Esophagus (tissue), 2 donors: ENCODE data around the gene ATG5. TPM values are rescaled to one million over a fixed set of nuclear protein-coding genes. Genes with fewer than 3 reads are reported as not detected.
"Not testable (repeated sequence)": the region's sequence is repeated elsewhere in the genome, so short reads cannot be mapped to it uniquely, and the experiment has no call there.

Source experiments
- H3K27ac ChIP-seq, 2 donors: one replicate each; pipeline ENCODE4 v1.5.1; 2013; ENCODE audit warnings: low read depth in 2 of 2, mild to moderate bottlenecking in 2 of 2, inconsistent platforms in 1 of 2, low read length in 1 of 2, moderate library complexity in 1 of 2
- H3K27me3 ChIP-seq, 2 donors: one replicate each; pipeline ENCODE4 v1.6.1; 2013; ENCODE audit warnings: low read length in 2 of 2, control low read depth in 1 of 2, mild to moderate bottlenecking in 1 of 2; ENCODE audit not compliant: insufficient read depth in 2 of 2, control insufficient read depth in 1 of 2
- H3K36me3 ChIP-seq, 2 donors: one replicate each; pipeline ENCODE4 v1.6.1; 2013; ENCODE audit warnings: low read length in 1 of 2; ENCODE audit not compliant: control insufficient read depth in 2 of 2, insufficient read depth in 2 of 2
- H3K4me1 ChIP-seq, 2 donors: one replicate each; pipeline ENCODE4 v1.6.1; 2013; ENCODE audit warnings: low read length in 1 of 2; ENCODE audit not compliant: control insufficient read depth in 2 of 2, insufficient read depth in 2 of 2
- H3K4me3 ChIP-seq, 2 donors: one replicate each; pipeline ENCODE4 v1.5.1; 2013; ENCODE audit warnings: low read length in 2 of 2, mild to moderate bottlenecking in 2 of 2, low read depth in 1 of 2, moderate library complexity in 1 of 2
- H3K9me3 ChIP-seq, 2 donors: one replicate each; pipeline ENCODE4 v1.6.1; 2013; ENCODE audit warnings: mild to moderate bottlenecking in 2 of 2, low read depth in 1 of 2, low read length in 1 of 2, moderate library complexity in 1 of 2; ENCODE audit not compliant: control insufficient read depth in 2 of 2, insufficient read depth in 1 of 2
- WGBS, 2 donors: extraction: QIAGEN DNeasy Blood & Tissue Kit; methylation state at CpG; one replicate each; pipeline ENCODE4 v1.1.7; 2013; 5-methylcytosine and 5-hydroxymethylcytosine counted together
- polyA plus RNA-seq, 2 donors: library from polyadenylated mRNA; stranded (reverse); fragments of 200-250 nt; gene quantifications; one replicate each; pipeline ENCODE4 v1.2.3, GENCODE V29; 2013
- donor health status: healthy with polysubstance abuse.
- donor health status: Bipolar disorder and iron deficiency.

The ATG5 gene
- polyA plus RNA-seq, 2 donors, result 9.1 to 12.5 TPM

DNA sequence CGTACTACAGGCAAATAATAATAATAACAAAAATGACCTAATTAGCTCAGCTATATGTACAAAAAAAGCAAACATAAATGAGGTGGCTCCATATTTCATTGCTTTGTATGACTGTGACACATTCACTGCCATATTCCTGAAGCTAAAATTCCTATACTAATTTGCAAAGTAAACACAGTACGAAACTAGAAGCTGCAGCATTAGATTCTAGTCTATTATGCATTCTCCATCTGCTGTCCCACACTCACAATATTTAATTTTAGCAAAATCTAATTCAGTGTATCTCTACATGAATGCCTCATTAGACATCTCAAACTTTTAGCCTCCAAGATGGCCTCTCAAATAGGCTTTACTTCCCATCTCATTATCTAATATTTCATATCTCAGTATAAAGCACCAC lies 55.1 kb downstream of the ATG5 start:
- no peaks in the 10 kb centered on the region for H3K36me3 ChIP-seq
- 82 to 86% methylated on average over 2 of the region's 2 CpGs for WGBS, 2 donors
- H3K27me3 ChIP-seq, result no peaks in the 10 kb centered on the region
- H3K4me3 ChIP-seq, result no peak overlapping the region
- H3K27ac ChIP-seq, result no peak overlapping the region
- H3K9me3 ChIP-seq, result no peaks in the 10 kb centered on the region
- no peaks in the 10 kb centered on the region for H3K4me1 ChIP-seq

DNA sequence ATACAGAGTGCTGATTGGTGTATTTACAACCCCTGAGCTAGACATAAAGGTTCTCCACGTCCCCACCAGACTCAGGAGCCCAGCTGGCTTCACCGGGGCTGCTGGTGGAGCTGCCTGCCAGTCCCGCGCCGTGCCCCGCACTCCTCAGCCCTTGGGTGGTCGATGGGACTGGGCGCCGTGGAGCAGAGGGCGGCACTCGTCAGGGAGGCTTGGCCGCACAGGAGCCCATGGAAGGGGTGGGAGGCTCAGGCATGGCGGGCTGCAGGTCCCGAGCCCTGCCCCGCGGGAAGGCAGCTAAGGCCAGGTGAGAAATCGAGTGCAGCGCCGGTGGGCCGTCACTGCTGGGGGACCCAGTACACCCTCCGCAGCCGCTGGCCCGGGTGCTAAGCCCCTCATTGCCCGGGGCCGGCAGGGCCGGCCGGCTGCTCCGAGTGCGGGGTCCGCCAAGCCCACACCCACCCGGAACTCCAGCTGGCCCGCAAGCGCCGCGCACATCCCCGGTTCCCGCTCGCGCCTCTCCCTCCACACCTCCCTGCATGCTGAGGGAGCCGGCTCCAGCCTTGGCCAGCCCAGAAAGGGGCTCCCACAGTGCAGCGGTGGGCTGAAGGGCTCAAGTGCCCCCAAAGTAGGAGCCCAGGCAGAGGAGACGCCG lies 56.2 kb downstream of the ATG5 start:
- H3K27ac ChIP-seq, H3K36me3 ChIP-seq, H3K4me3 ChIP-seq, H3K4me1 ChIP-seq, H3K27me3 ChIP-seq, H3K9me3 ChIP-seq: not testable (repeated sequence)
- WGBS, 2 donors, result 95 to 98% methylated on average over 21 to 43 of the region's 43 CpGs

DNA sequence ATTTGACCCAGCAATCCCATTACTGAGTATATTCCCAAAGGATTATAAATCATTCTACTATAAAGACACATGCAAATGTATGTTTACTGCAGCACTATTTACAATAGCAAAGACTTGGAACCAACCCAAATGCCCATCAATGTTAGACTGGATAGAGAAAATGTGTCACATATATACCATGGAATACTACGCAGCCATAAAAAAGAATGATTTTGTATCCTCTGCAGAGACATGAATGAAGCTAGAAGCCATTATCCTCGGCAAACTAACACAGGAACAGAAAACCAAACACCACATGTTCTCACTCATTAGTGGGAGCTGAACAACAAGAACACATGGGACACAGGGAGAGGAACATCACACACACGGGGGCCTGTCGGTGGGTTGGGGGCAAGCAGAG lies 57.1 kb downstream of the ATG5 start:
- H3K4me1 ChIP-seq, H3K27ac ChIP-seq, H3K36me3 ChIP-seq, H3K27me3 ChIP-seq, H3K4me3 ChIP-seq, H3K9me3 ChIP-seq: not testable (repeated sequence)
- WGBS, 2 donors, result 97 to 99% methylated on average over 4 of the region's 4 CpGs

DNA sequence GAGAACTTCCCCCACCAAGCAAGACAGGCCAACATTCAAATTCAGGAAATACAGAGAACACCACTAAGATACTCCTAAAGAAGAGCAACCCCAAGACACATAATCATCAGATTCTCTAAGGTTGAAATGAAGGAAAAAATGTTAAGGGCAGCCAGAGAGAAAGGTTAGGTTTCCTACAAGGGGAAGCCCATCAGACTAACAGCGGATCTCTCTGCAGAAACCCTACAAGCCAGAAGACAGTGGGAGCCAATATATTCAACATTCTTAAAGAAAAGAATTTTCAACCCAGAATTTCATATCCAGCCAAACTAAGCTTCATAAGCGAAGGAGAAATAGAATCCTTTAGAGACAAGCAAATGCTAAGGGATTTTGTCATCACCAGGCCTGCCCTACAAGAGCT lies 61.1 kb downstream of the ATG5 start:
- H3K27me3 ChIP-seq, H3K4me1 ChIP-seq, H3K36me3 ChIP-seq, H3K9me3 ChIP-seq, H3K4me3 ChIP-seq, H3K27ac ChIP-seq: not testable (repeated sequence)
- 82 to 93% methylated on average over 2 of the region's 2 CpGs for WGBS, 2 donors

DNA sequence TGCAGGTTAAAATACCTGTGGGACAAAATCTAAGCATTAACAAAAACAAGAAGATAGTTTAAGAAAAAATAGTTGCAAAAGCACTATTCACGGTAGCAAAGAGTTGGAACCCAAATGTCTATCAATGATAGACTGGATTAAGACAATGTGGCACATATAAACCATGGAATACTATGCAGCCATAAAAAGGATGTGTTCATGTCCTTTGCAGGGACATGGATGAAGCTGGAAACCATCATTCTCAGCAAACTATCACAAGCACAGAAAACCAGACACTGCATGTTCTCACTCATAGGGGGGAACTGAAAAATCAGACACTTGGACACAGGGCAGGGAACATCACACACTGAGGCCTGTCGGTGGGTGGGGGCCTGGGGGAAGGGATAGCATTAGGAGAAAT lies 65.8 kb downstream of the ATG5 start:
- H3K27me3 ChIP-seq, H3K27ac ChIP-seq, H3K4me1 ChIP-seq, H3K4me3 ChIP-seq, H3K36me3 ChIP-seq, H3K9me3 ChIP-seq: not testable (repeated sequence)
- WGBS, 2 donors, result 95 to 99% methylated on average over 2 of the region's 2 CpGs

DNA sequence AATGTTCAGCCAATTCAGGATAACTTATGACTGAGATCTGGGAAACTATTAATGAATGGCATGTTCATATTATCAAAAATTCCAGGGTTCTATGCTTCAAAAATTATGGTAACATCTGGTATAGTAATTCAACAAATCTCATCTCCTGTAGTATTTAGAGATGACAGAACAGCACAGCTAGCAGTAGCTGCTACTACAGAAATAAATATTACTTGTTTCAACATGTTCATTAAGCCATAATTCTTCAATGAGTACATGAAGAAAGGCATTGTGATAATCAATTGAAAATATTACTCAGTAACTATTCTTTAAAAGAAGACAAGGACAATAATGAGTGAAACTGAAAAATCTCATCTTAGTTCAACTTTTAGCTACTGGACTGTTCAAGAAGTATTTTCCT lies 66.8 kb downstream of the ATG5 start:
- no peaks in the 10 kb centered on the region for H3K36me3 ChIP-seq
- no peaks in the 10 kb centered on the region for H3K9me3 ChIP-seq
- H3K27me3 ChIP-seq, result no peaks in the 10 kb centered on the region
- peaks cover 0 to 10% of the 10 kb centered on the region in 2 donors for H3K4me1 ChIP-seq
- H3K27ac ChIP-seq, result no peak overlapping the region
- H3K4me3 ChIP-seq, result no peak overlapping the region

DNA sequence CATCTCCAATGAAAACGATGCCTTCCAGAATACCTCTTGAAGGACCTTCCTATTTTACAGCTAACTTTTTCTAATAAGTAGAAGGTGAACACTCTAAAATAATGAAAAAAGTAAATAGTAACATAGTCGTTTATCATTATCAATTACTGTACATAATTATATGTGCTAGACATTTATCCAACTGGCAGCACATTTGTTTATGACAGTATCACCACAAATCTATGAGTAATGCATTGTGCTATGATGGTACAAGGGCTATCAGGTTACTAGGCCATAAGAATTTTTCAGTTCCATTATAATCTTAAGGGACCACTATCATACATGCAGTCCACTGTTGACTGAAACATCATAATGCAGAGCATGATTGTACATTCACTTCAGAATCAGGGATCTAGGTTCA lies 68.4 kb downstream of the ATG5 start:
- 76 to 79% methylated on average over 2 of the region's 2 CpGs for WGBS, 2 donors

DNA sequence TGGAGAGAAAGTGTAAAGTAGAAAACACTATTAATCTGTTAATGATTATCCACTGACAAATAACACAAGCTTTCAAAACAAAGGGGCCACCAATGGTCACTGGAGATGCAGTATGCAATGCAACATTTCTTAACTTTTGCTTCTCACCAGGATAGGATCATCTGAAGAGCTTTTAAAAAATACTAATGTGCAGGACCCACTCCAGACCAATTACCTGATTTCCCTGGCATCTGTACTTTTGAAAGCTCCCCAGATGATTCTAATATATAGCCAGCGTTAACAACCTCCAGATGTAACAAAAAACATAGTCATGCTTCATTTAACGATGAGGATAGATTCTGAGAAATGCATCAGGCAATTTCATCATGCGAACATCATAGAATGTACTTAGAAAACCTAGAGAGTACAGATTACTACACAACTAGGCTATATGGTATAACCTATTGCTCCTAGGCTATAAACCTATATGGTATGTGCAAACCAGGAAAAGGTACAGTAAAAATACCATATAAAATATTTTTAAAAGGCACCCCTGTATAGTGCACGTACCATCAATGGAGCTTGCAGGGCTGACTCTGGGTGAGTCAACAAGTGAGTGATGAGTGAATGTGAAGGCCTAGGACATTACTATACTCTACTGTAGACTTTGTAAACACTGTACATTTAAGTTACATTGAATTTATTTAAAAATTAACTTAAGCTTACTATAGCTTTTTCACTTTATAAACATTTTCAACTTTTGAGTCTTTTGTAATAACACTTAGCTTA lies 69.2 kb downstream of the ATG5 start:
- H3K36me3 ChIP-seq, result no peaks in the 10 kb centered on the region
- no peak overlapping the region for H3K27ac ChIP-seq
- H3K4me1 ChIP-seq, result no peaks in the 10 kb centered on the region
- WGBS, 2 donors, result 91 to 93% methylated on average over 4 of the region's 4 CpGs
- H3K27me3 ChIP-seq, result no peaks in the 10 kb centered on the region
- H3K4me3 ChIP-seq, result no peak overlapping the region
- no peaks in the 10 kb centered on the region for H3K9me3 ChIP-seq

More for the DNA sequence above, 68.4 kb downstream of the ATG5 start:
- no peaks in the 10 kb centered on the region for H3K36me3 ChIP-seq
- H3K4me3 ChIP-seq, result no peak overlapping the region
- H3K9me3 ChIP-seq, result no peaks in the 10 kb centered on the region
- H3K27ac ChIP-seq, result no peak overlapping the region
- H3K4me1 ChIP-seq, result peaks cover 0 to 2% of the 10 kb centered on the region in 2 donors
- H3K27me3 ChIP-seq, result no peaks in the 10 kb centered on the region

DNA sequence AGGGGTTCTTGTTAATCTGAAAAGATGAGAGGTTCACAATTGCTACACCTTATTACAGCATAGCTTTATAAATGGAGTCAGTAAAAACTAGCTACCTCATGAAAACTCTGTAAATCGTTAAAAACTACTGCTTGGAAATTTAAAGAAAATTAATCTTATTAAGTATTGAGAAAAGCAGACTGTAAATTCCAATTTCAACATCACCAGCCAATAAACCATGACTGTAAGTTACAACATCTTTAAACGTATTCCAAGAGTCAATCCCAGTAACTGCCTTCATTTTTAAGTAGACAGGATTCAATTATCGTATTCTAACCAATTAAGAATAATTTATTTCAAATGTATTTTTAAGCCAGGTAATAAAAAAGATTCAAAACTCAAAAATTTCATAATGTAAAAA lies 70.3 kb downstream of the ATG5 start:
- H3K27me3 ChIP-seq, result no peaks in the 10 kb centered on the region
- H3K4me1 ChIP-seq, result no peaks in the 10 kb centered on the region
- no peak overlapping the region for H3K4me3 ChIP-seq
- H3K27ac ChIP-seq, result no peak overlapping the region
- 93% methylated on average over 3 of the region's 3 CpGs for WGBS, 2 donors
- no peaks in the 10 kb centered on the region for H3K9me3 ChIP-seq
- no peaks in the 10 kb centered on the region for H3K36me3 ChIP-seq

DNA sequence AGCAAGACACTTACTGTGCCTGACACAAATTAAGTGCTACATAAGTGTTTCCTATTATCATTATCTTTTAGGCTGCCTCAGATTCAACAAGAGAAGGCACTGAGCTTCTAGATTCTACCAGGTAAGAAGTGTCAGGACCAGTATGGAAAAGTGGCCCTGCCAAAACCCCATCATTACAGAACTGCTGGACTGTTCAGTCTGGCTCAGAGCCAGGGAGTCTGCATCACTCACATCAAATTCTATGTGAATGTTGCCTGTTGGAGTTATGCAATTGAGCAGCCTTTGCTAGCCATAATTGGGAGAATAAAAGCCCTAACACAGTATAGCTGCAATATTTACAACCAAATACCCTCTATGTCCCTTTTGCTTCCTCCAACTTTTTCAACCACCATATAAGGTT lies 70.9 kb downstream of the ATG5 start:
- Histone ChIP-seq H3K27ac (no peak overlapping the region), H3K27me3 (no peaks in the 10 kb centered on the region), H3K4me1 (no peaks in the 10 kb centered on the region), H3K4me3 (no peak overlapping the region), H3K9me3 (no peaks in the 10 kb centered on the region), H3K36me3 (no peaks in the 10 kb centered on the region)
